Measurements from ENCODE around the gene TXNDC9.
"Not testable (repeated sequence)": the region's sequence is repeated elsewhere in the genome, so short reads cannot be mapped to it uniquely, and the experiment has no call there.

Gene TXNDC9

GRCh38 chr2:99335911-99336803 lies at the start of gene TXNDC9:
Gene TXNDC9, minus strand, starts transcription at chr2:99336333. Its CDS starts 3,123 bp downstream, at chr2:99333210.
- peak; percentile 99 for DNase-seq

- no peak for DNase-seq
Observed at GRCh38 chr2:99382143-99382542, 46.0 kb upstream of the TXNDC9 start.

- no peak for DNase-seq
Observed at GRCh38 chr2:99380376-99381010, 44.4 kb upstream of the TXNDC9 start.

- DNase-seq: no peak
Observed at GRCh38 chr2:99377879-99378278, 41.7 kb upstream of the TXNDC9 start.

- DNase-seq: no peak
Observed at GRCh38 chr2:99376254-99376864, 40.2 kb upstream of the TXNDC9 start.

GRCh38 chr2:99374747-99375146 lies 38.6 kb upstream of the TXNDC9 start:
- no peak for DNase-seq

GRCh38 chr2:99373144-99373543 lies 37.0 kb upstream of the TXNDC9 start:
- no peak for DNase-seq

- not testable (repeated sequence) for DNase-seq
Observed at GRCh38 chr2:99368854-99369253, 32.7 kb upstream of the TXNDC9 start.

GRCh38 chr2:99365661-99366060 lies 29.5 kb upstream of the TXNDC9 start:
- DNase-seq: no peak

- DNase-seq: no peak
Observed at GRCh38 chr2:99356853-99357252, 20.7 kb upstream of the TXNDC9 start.

GRCh38 chr2:99354825-99355224 lies 18.7 kb upstream of the TXNDC9 start:
- DNase-seq: not testable (repeated sequence)

GRCh38 chr2:99354070-99354469 lies 17.9 kb upstream of the TXNDC9 start:
- no peak for DNase-seq

- no peak for DNase-seq
Observed at GRCh38 chr2:99350194-99350593, 14.1 kb upstream of the TXNDC9 start.

- no peak for DNase-seq
Observed at GRCh38 chr2:99348173-99348572, 12.0 kb upstream of the TXNDC9 start.

- no peak for DNase-seq
Observed at GRCh38 chr2:99346218-99346617, 10.1 kb upstream of the TXNDC9 start.

- not testable (repeated sequence) for DNase-seq
Observed at GRCh38 chr2:99345446-99345845, 9.3 kb upstream of the TXNDC9 start.

- no peak for DNase-seq
Observed at GRCh38 chr2:99342536-99342935, 6.4 kb upstream of the TXNDC9 start.

GRCh38 chr2:99340669-99341236 lies 4.6 kb upstream of the TXNDC9 start:
- no peak for DNase-seq

GRCh38 chr2:99338029-99338585 lies 2.0 kb upstream of the TXNDC9 start:
- no peak for DNase-seq

- peak; percentile 85 to 98 for DNase-seq
Observed at GRCh38 chr2:99337113-99338028, 1.2 kb upstream of the TXNDC9 start, which contains the start of gene EIF5B. Gene EIF5B, plus strand, starts transcription at chr2:99337389. Its CDS starts 166 bp downstream, at chr2:99337555.

GRCh38 chr2:99336804-99337112 lies 625 bp upstream of the TXNDC9 start:
- no peak for DNase-seq

- DNase-seq: no peak
Observed at GRCh38 chr2:99325384-99325783, 10.7 kb downstream of the TXNDC9 start.

Measured in NCI-H446 (cell line).